SU-DHL-6 (cell line): ENCODE data around the gene FAM76A.

Experiments used
- EZH2phosphoT487 ChIP-seq: fragments of 200-600 bp; sonication (generic), shearing (Covaris generic); conservative IDR thresholded peaks from 2 replicates; pipeline ENCODE4 v1.6.1; 2018; ENCODE audit warnings: mild to moderate bottlenecking, antibody characterized with exemption, low read length, moderate library complexity, mixed read lengths
- TF ChIP-seq, protein P1 (sequence below): fragments of 200-600 bp; sonication (generic); IDR thresholded peaks from one replicate; pipeline ENCODE4 v1.5.1; 2017; ENCODE audit warnings: antibody characterized with exemption, mild to moderate bottlenecking, low read length, moderate library complexity; ENCODE audit not compliant: insufficient read depth, poor library complexity, severe bottlenecking

DNA sequence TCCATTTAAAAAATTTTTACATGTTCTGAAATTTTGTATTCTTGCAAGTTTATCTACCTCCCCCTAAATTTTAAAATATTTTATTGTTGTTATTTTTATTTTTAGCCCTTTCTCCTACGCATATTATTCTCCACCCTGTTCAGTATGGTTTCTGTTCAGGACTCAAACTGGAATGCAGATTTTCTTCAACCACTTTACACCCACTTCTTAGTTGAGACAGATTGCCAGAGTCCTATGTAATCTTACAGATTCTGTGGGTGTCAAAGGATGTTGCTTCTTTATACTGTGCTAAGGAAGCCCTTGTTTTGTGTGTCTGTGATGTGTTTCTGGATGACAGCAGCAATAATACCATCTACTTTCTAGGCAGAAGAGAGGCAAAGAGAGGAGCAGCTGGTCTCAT, 84.1 kb downstream of the FAM76A start:
- TF ChIP-seq, protein P1, sequence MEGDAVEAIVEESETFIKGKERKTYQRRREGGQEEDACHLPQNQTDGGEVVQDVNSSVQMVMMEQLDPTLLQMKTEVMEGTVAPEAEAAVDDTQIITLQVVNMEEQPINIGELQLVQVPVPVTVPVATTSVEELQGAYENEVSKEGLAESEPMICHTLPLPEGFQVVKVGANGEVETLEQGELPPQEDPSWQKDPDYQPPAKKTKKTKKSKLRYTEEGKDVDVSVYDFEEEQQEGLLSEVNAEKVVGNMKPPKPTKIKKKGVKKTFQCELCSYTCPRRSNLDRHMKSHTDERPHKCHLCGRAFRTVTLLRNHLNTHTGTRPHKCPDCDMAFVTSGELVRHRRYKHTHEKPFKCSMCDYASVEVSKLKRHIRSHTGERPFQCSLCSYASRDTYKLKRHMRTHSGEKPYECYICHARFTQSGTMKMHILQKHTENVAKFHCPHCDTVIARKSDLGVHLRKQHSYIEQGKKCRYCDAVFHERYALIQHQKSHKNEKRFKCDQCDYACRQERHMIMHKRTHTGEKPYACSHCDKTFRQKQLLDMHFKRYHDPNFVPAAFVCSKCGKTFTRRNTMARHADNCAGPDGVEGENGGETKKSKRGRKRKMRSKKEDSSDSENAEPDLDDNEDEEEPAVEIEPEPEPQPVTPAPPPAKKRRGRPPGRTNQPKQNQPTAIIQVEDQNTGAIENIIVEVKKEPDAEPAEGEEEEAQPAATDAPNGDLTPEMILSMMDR = no peak
- no peak for TF ChIP-seq EZH2phosphoT487
